Astrocyte of the spinal cord (primary cell): ENCODE results near the gene TMEM178B.

Experiments used
- DNase-seq: peaks from one replicate; pipeline ENCODE4 v3.0.0; 2011; ENCODE audit warnings: low read depth, low spot score
- H3K4me3 ChIP-seq: 2 replicates; pipeline ENCODE4 v1.5.1; 2011; ENCODE audit warnings: low read depth, mild to moderate bottlenecking, low read length, moderate library complexity
- in situ Hi-C: cut with HindIII; loops from 2 replicates; pipeline ENCODE4 v1.10.0; 2017; ENCODE audit warnings: low sequenced_read_pairs
- TF ChIP-seq, protein P1 (sequence below): IDR thresholded peaks from 2 replicates; pipeline ENCODE4 v1.5.1; 2012; ENCODE audit warnings: low read depth, mild to moderate bottlenecking, low read length, inconsistent platforms

TMEM178B gene

GRCh38 chr7:141495057-141495456 is 421.2 kb downstream of the TMEM178B start:
- TF ChIP-seq, protein P1, sequence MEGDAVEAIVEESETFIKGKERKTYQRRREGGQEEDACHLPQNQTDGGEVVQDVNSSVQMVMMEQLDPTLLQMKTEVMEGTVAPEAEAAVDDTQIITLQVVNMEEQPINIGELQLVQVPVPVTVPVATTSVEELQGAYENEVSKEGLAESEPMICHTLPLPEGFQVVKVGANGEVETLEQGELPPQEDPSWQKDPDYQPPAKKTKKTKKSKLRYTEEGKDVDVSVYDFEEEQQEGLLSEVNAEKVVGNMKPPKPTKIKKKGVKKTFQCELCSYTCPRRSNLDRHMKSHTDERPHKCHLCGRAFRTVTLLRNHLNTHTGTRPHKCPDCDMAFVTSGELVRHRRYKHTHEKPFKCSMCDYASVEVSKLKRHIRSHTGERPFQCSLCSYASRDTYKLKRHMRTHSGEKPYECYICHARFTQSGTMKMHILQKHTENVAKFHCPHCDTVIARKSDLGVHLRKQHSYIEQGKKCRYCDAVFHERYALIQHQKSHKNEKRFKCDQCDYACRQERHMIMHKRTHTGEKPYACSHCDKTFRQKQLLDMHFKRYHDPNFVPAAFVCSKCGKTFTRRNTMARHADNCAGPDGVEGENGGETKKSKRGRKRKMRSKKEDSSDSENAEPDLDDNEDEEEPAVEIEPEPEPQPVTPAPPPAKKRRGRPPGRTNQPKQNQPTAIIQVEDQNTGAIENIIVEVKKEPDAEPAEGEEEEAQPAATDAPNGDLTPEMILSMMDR, result no peak
- in situ Hi-C loops, result no loop called here
- H3K4me3 ChIP-seq, result no peak overlapping the region
- no peak for DNase-seq

GRCh38 chr7:141497391-141497790 is 423.5 kb downstream of the TMEM178B start:
- TF ChIP-seq, protein P1, result no peak
- DNase-seq, result no peak
- in situ Hi-C loops, result no loop called here
- no peak overlapping the region for H3K4me3 ChIP-seq

GRCh38 chr7:141500608-141501007 is 426.7 kb downstream of the TMEM178B start:
- in situ Hi-C loops, result no loop called here
- TF ChIP-seq, protein P1, result no peak
- no peak overlapping the region for H3K4me3 ChIP-seq

GRCh38 chr7:141501451-141501850 is 427.6 kb downstream of the TMEM178B start:
- in situ Hi-C loops, result no loop called here
- TF ChIP-seq, protein P1, result no peak
- no peak overlapping the region for H3K4me3 ChIP-seq
- DNase-seq, result no peak

More at GRCh38 chr7:141500608-141501007, 426.7 kb downstream of the TMEM178B start:
- no peak for DNase-seq

DNA sequence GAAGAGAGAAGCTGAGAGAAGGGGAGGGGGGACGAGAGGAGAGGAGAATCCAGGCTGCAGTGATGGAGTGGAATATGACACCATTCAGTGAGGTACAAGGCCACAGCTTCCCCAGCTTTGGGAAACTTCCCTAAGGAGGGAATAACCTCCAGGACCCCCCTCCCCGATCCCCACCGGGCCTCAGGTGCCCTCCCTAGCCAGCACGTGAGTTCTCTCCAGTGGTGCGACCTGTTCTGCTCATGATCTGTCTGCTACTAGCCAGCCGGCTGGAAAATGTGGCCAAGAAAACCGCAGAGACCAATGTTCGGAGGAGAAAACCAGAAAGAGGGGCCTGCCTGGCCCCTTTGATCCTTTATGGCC is 437.4 kb downstream of the TMEM178B start:
- no peak for DNase-seq
- H3K4me3 ChIP-seq, result no peak overlapping the region
- TF ChIP-seq, protein P1, result no peak
- in situ Hi-C loops, result no loop called here

GRCh38 chr7:141511676-141512396 is 438.0 kb downstream of the TMEM178B start:
- DNase-seq, result no peak
- in situ Hi-C loops, result no loop called here
- H3K4me3 ChIP-seq, result no peak overlapping the region
- TF ChIP-seq, protein P1, result no peak

DNA sequence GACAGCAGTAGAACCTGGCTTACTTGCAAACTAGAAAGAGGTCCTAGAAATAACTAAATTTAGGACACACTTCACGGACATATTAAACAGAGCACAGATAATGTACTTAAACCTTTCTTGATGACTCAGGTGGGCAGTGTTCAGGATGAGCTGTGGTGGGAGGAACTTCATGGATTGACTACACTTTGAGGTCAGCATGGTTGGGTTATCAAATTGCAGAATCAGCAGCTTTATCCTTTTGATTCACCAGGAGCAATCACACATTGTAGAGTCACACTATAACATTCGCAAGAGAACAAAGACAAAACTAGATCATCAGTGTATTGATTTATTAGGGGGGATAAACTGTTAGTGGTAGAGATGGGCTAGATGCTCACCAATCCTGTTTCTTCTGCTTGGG is 438.7 kb downstream of the TMEM178B start:
- TF ChIP-seq, protein P1, result no peak
- no peak for DNase-seq
- in situ Hi-C loops, result no loop called here
- H3K4me3 ChIP-seq, result no peak overlapping the region
